Immature natural killer cell (primary cell): ENCODE results near the gene SKP2. TPM values are rescaled to one million over a fixed set of nuclear protein-coding genes. Genes with fewer than 3 reads are reported as not detected.
"Not testable (repeated sequence)": the region's sequence is repeated elsewhere in the genome, so short reads cannot be mapped to it uniquely, and the experiment has no call there.

Experiments
- DNase-seq, 3 donors: peaks; one replicate each; pipeline ENCODE4 v3.0.0; 2022; ENCODE audit warnings: mixed read lengths in 1 of 3
- H3K27ac Mint-ChIP-seq, 6 donors: one replicate each; pipeline ENCODE4 v1.8.0; 2020; ENCODE audit warnings: mixed read lengths in 6 of 6, mild to moderate bottlenecking in 5 of 6, inconsistent platforms in 4 of 6, moderate library complexity in 3 of 6
- H3K27me3 Mint-ChIP-seq, 3 donors: one replicate each; pipeline ENCODE4 v1.8.0; 2020 to 2021; ENCODE audit warnings: low read depth in 3 of 3, mild to moderate bottlenecking in 3 of 3, mixed read lengths in 3 of 3, moderate library complexity in 3 of 3, inconsistent platforms in 1 of 3
- H3K36me3 Mint-ChIP-seq, 3 donors: one replicate each; pipeline ENCODE4 v1.8.0; 2020; ENCODE audit warnings: mixed read lengths in 3 of 3, inconsistent platforms in 2 of 3, mild to moderate bottlenecking in 2 of 3
- H3K4me1 Mint-ChIP-seq, 2 donors: one replicate each; pipeline ENCODE4 v1.8.0; 2020; ENCODE audit warnings: inconsistent platforms in 2 of 2, mild to moderate bottlenecking in 2 of 2, mixed read lengths in 2 of 2, moderate library complexity in 1 of 2
- H3K4me3 Mint-ChIP-seq, 5 donors: one replicate each; pipeline ENCODE4 v1.8.0; 2020; ENCODE audit warnings: mild to moderate bottlenecking in 5 of 5, mixed read lengths in 5 of 5, inconsistent platforms in 3 of 5, moderate library complexity in 3 of 5
- H3K9me3 Mint-ChIP-seq, 6 donors: one replicate each; pipeline ENCODE4 v1.8.0; 2020; ENCODE audit warnings: mild to moderate bottlenecking in 6 of 6, mixed read lengths in 6 of 6, inconsistent platforms in 4 of 6, moderate library complexity in 3 of 6
- polyA plus RNA-seq, 3 donors: library from polyadenylated mRNA; unstranded; fragments of 300-500 nt; fragmentation: Illumina TruSeq; gene quantifications; one replicate each; pipeline ENCODE4 v1.2.3, GENCODE V29; 2021

Gene SKP2
- polyA plus RNA-seq = 10 to 100 TPM; 13.8 to 22.3 (median 16.1) TPM

- DNase-seq = peak; percentile 96 to 97 (median 96)
- peaks cover 8 to 19% (median 15%) of the 10 kb centered on the region in 3 donors for H3K36me3 Mint-ChIP-seq
- H3K4me1 Mint-ChIP-seq = peaks cover 41 to 65% of the 10 kb centered on the region in 2 donors
- H3K9me3 Mint-ChIP-seq = no peaks in the 10 kb centered on the region
- peak within 1 kb of the TSS; percentile 88 to 93 (median 88) for H3K27ac Mint-ChIP-seq
- H3K4me3 Mint-ChIP-seq = peak within 1 kb of the TSS; percentile 93 to 99 (median 95)
- H3K27me3 Mint-ChIP-seq = no peaks in the 10 kb centered on the region
Measured at GRCh38 chr5:36151434-36152323, at the start of gene SKP2, which contains the start of gene LMBRD2. Gene SKP2, plus strand, starts transcription at chr5:36152111. Its CDS starts 152 bp downstream, at chr5:36152263. Gene LMBRD2, minus strand, starts transcription at chr5:36151887. Its CDS starts 8,538 bp downstream, at chr5:36143349.

- Mint-ChIP-seq H3K27me3 (no peaks in the 10 kb centered on the region), H3K36me3 (peaks cover 39 to 54% (median 45%) of the 10 kb centered on the region in 3 donors), H3K4me3 (no peak overlapping the region), H3K27ac (no peak overlapping the region), H3K9me3 (no peaks in the 10 kb centered on the region), H3K4me1 (no peaks in the 10 kb centered on the region)
- DNase-seq = no peak
Measured at GRCh38 chr5:36105819-36106218, 46.1 kb upstream of the SKP2 start.

- no peaks in the 10 kb centered on the region for H3K9me3 Mint-ChIP-seq
- H3K36me3 Mint-ChIP-seq = peaks cover 47 to 63% (median 52%) of the 10 kb centered on the region in 3 donors
- H3K4me1 Mint-ChIP-seq = no peaks in the 10 kb centered on the region
- H3K4me3 Mint-ChIP-seq = no peak overlapping the region
- H3K27ac Mint-ChIP-seq = no peak overlapping the region
- no peaks in the 10 kb centered on the region for H3K27me3 Mint-ChIP-seq
- DNase-seq = no peak
Measured at GRCh38 chr5:36108758-36109460, 43.0 kb upstream of the SKP2 start.

- Mint-ChIP-seq H3K27me3 (no peaks in the 10 kb centered on the region), H3K27ac (no peak overlapping the region), H3K9me3 (no peaks in the 10 kb centered on the region), H3K4me3 (no peak overlapping the region), H3K4me1 (no peaks in the 10 kb centered on the region), H3K36me3 (peaks cover 43 to 67% (median 58%) of the 10 kb centered on the region in 3 donors)
- DNase-seq = no peak
Measured at GRCh38 chr5:36111238-36111637, 40.7 kb upstream of the SKP2 start.

GRCh38 chr5:36125868-36126267, 26.0 kb upstream of the SKP2 start:
- Mint-ChIP-seq H3K9me3 (peaks cover 0 to 12% (median 9%) of the 10 kb centered on the region in 6 donors), H3K27me3 (no peaks in the 10 kb centered on the region), H3K36me3 (peaks cover 21 to 43% (median 32%) of the 10 kb centered on the region in 3 donors), H3K4me1 (peaks cover 13 to 30% of the 10 kb centered on the region in 2 donors), H3K4me3 (peak overlapping the region in 1 of 5 donors; percentile 2), H3K27ac (peak overlapping the region in 1 of 6 donors; percentile 14)
- no peak for DNase-seq

GRCh38 chr5:36128795-36129194, 23.1 kb upstream of the SKP2 start:
- Mint-ChIP-seq H3K27me3 (no peaks in the 10 kb centered on the region), H3K4me1 (peaks cover 14 to 39% of the 10 kb centered on the region in 2 donors), H3K36me3 (peaks cover 16 to 44% (median 40%) of the 10 kb centered on the region in 3 donors), H3K4me3 (no peak overlapping the region), H3K27ac (no peak overlapping the region), H3K9me3 (peaks cover 0 to 12% (median 9%) of the 10 kb centered on the region in 6 donors)
- no peak for DNase-seq

GRCh38 chr5:36129666-36130065, 22.2 kb upstream of the SKP2 start:
- H3K4me3 Mint-ChIP-seq, H3K27me3 Mint-ChIP-seq: not testable (repeated sequence)
- H3K36me3 Mint-ChIP-seq = peaks cover 16 to 44% (median 40%) of the 10 kb centered on the region in 3 donors

GRCh38 chr5:36133009-36133408, 18.9 kb upstream of the SKP2 start:
- H3K27me3 Mint-ChIP-seq, DNase-seq, H3K4me3 Mint-ChIP-seq, H3K27ac Mint-ChIP-seq: not testable (repeated sequence)
- H3K36me3 Mint-ChIP-seq = peaks cover 28 to 46% (median 35%) of the 10 kb centered on the region in 3 donors
- H3K4me1 Mint-ChIP-seq = peaks cover 2 to 16% of the 10 kb centered on the region in 2 donors
- H3K9me3 Mint-ChIP-seq = peaks cover 0 to 12% (median 9%) of the 10 kb centered on the region in 6 donors

More at GRCh38 chr5:36129666-36130065, 22.2 kb upstream of the SKP2 start:
- not testable (repeated sequence) for DNase-seq, H3K27ac Mint-ChIP-seq
- peaks cover 0 to 12% (median 9%) of the 10 kb centered on the region in 6 donors for H3K9me3 Mint-ChIP-seq
- H3K4me1 Mint-ChIP-seq = peaks cover 14 to 39% of the 10 kb centered on the region in 2 donors

- DNase-seq = no peak
- Mint-ChIP-seq H3K27me3 (peaks cover 0 to 1% (median 0%) of the 10 kb centered on the region in 3 donors), H3K9me3 (no peaks in the 10 kb centered on the region), H3K36me3 (peaks cover 23 to 27% (median 24%) of the 10 kb centered on the region in 3 donors), H3K4me3 (no peak overlapping the region), H3K27ac (no peak overlapping the region), H3K4me1 (peaks cover 0 to 8% of the 10 kb centered on the region in 2 donors)
Measured at GRCh38 chr5:36135988-36136387, 15.9 kb upstream of the SKP2 start.

- H3K36me3 Mint-ChIP-seq = peaks cover 22 to 24% (median 23%) of the 10 kb centered on the region in 3 donors
- peaks cover 0 to 2% of the 10 kb centered on the region in 2 donors for H3K4me1 Mint-ChIP-seq
- H3K9me3 Mint-ChIP-seq = no peaks in the 10 kb centered on the region
- no peak overlapping the region for H3K27ac Mint-ChIP-seq
- H3K27me3 Mint-ChIP-seq = peaks cover 0 to 1% (median 0%) of the 10 kb centered on the region in 3 donors
- H3K4me3 Mint-ChIP-seq = no peak overlapping the region
- no peak for DNase-seq
Measured at GRCh38 chr5:36136581-36136980, 15.3 kb upstream of the SKP2 start.

- no peak overlapping the region for H3K4me3 Mint-ChIP-seq
- peaks cover 0 to 1% (median 0%) of the 10 kb centered on the region in 3 donors for H3K27me3 Mint-ChIP-seq
- H3K4me1 Mint-ChIP-seq = no peaks in the 10 kb centered on the region
- no peaks in the 10 kb centered on the region for H3K9me3 Mint-ChIP-seq
- no peak for DNase-seq
- H3K36me3 Mint-ChIP-seq = peaks cover 13 to 24% (median 17%) of the 10 kb centered on the region in 3 donors
- no peak overlapping the region for H3K27ac Mint-ChIP-seq
Measured at GRCh38 chr5:36138900-36139683, 12.8 kb upstream of the SKP2 start.

- Mint-ChIP-seq H3K9me3 (no peaks in the 10 kb centered on the region), H3K27ac (no peak overlapping the region), H3K36me3 (peaks cover 5 to 6% (median 5%) of the 10 kb centered on the region in 3 donors), H3K4me1 (peaks cover 9 to 27% of the 10 kb centered on the region in 2 donors), H3K27me3 (no peaks in the 10 kb centered on the region), H3K4me3 (no peak overlapping the region)
- no peak for DNase-seq
Measured at GRCh38 chr5:36145311-36145710, 6.6 kb upstream of the SKP2 start.

- Mint-ChIP-seq H3K4me3 (no peak overlapping the region), H3K27me3 (no peaks in the 10 kb centered on the region), H3K36me3 (no peaks in the 10 kb centered on the region), H3K27ac (no peak overlapping the region), H3K4me1 (peaks cover 18 to 37% of the 10 kb centered on the region in 2 donors), H3K9me3 (no peaks in the 10 kb centered on the region)
- no peak for DNase-seq
Measured at GRCh38 chr5:36146390-36146789, 5.5 kb upstream of the SKP2 start.
